ENCODE measurements around the gene AFF3. TPM values are rescaled to one million over a fixed set of nuclear protein-coding genes. Genes with fewer than 3 reads are reported as not detected.

AFF3 gene
- total and polyA plus RNA-seq, 2 of the 8 experiments (the other 6 are each of a cell fraction or from before 2014, with no cell fraction given), result 0.27 to 3.0 TPM

- Histone ChIP-seq H2BK5ac (ENCODE audit: low read depth, low read length) (no peak overlapping the region), H3K27ac (ENCODE audit: low read depth, low read length) (no peak overlapping the region), H3K4me1 (replicated peaks in 1 of 4; ENCODE audit: control insufficient read depth in 3 of 4, insufficient read depth in 4 of 4, low read length in 3 of 4) (peaks cover 0 to 7% (median 3%) of the 10 kb centered on the region in 4 experiments; a peak in 2 of 7 replicates), H2AK5ac (ENCODE audit: low read depth, low read length) (no peak overlapping the region), H2BK20ac (ENCODE audit: low read length) (no peak overlapping the region), H3K9ac (replicated peaks in 1 of 4; ENCODE audit: extremely low read depth in 1 of 4, low read depth in 3 of 4, low read length in 3 of 4) (no peak overlapping the region), H3K4ac (replicated peaks; ENCODE audit: insufficient read length, low read depth, low read length) (no peak overlapping the region), H3K4me2 (ENCODE audit: insufficient read depth in 1 of 2, low read depth in 2 of 2, low read length in 2 of 2) (peak overlapping the region; percentile 85 to 94), H3K14ac (ENCODE audit: insufficient read length) (no peak overlapping the region), H4K91ac (replicated peaks; ENCODE audit: insufficient read length, low read length) (no peak overlapping the region), H3K23ac (ENCODE audit: insufficient read length) (no peak overlapping the region), H3K9me3 (ENCODE audit: insufficient read depth in 2 of 2, low read depth in 1 of 2, low read length in 1 of 2) (no peaks in the 10 kb centered on the region), H4K8ac (ENCODE audit: extremely low read depth, insufficient read depth, low read length) (peak overlapping the region; percentile 51; the same call in 1 of the 2 replicates), H3K4me3 (ENCODE audit: extremely low read depth in 1 of 4, insufficient read depth in 2 of 4, low read depth in 3 of 4, low read length in 4 of 4) (peak overlapping the region; percentile 35 to 70 (median 44)), H4K5ac (ENCODE audit: insufficient read length, low read depth, low read length) (no peak overlapping the region), H3K36me3 (ENCODE audit: control insufficient read depth in 2 of 4, insufficient read depth in 4 of 4, low read length in 3 of 4) (no peaks in the 10 kb centered on the region), H3K79me1 (ENCODE audit: low read depth, low read length) (no peaks in the 10 kb centered on the region), H2AFZ (ENCODE audit: low read length) (0 out of 2 replicates have a peak overlapping the region, but pooled peaks have one; percentile 24), H3K56ac (replicated peaks; ENCODE audit: insufficient read length, low read depth, low read length) (no peak overlapping the region), H3K79me2 (ENCODE audit: control insufficient read depth in 1 of 2, insufficient read depth in 2 of 2, low read length in 2 of 2) (no peaks in the 10 kb centered on the region), H2BK15ac (ENCODE audit: low read length) (no peak overlapping the region), H2BK120ac (replicated peaks; ENCODE audit: low read depth, low read length) (no peak overlapping the region), H3K23me2 (ENCODE audit: low read depth, low read length) (peaks cover 8% of the 10 kb centered on the region; the same call in 1 of the 2 replicates), H2BK12ac (ENCODE audit: low read depth, low read length) (no peak overlapping the region), H4K20me1 (replicated peaks in 1 of 2; ENCODE audit: control insufficient read depth in 1 of 2, insufficient read depth in 2 of 2, low read length in 2 of 2) (no peaks in the 10 kb centered on the region), H3K27me3 (replicated peaks in 1 of 4; ENCODE audit: control insufficient read depth in 3 of 4, extremely low read depth in 1 of 4, insufficient read depth in 3 of 4, low read length in 3 of 4) (peaks cover 16 to 55% (median 44%) of the 10 kb centered on the region in 4 experiments), H3K18ac (ENCODE audit: extremely low read depth, low read length) (no peak overlapping the region; the same call in 1 of the 2 replicates)
- DNase-seq (ENCODE audit: low read depth in 1 of 2, low spot score in 2 of 2), result peak in 1 of 2 experiments; percentile 59
- ChIA-PET CTCF (ENCODE audit: partially characterized antibody) (interaction anchor here (0.6 to 1.4 kb wide), 5 partner anchors 10 to 1930 kb away, joined by 3 to 7 read pairs (median 3); no protein-coding TSS in a partner anchor), POLR2A (ENCODE audit: partially characterized antibody) (no interaction called here)
- no peak for FAIRE-seq
- no peak for TF ChIP-seq SP2 (IDR thresholded peaks at IDR 0.05; ENCODE audit: low read length)
- peak; percentile 79 for TF ChIP-seq SUZ12 (IDR thresholded peaks at IDR 0.05; ENCODE audit: low read length)
- peak; percentile 8; the same call in 1 of the 2 replicates for TF ChIP-seq E2F6 (IDR thresholded peaks at IDR 0.05)
- peak; percentile 22 for TF ChIP-seq KDM4A (IDR thresholded peaks at IDR 0.05; ENCODE audit: low read depth, low read length, severe bottlenecking)
- TF ChIP-seq ASH2L (IDR thresholded peaks at IDR 0.05; ENCODE audit: low read length), result peak; percentile 13
- WGBS, 2 experiments (ENCODE audit: extremely low coverage in 1 of 2, insufficient coverage in 1 of 2, insufficient read length in 1 of 2, insufficient replicate concordance in 2 of 2, low coverage in 1 of 2, low lambda C conversion rate in 2 of 2, missing lambda C conversion rate in 1 of 2), result 9% methylated on average over 15 of the region's 119 CpGs; no CpG with 5 or more reads in 1 of the 2 experiments
Measured at GRCh38 chr2:100104718-100105677, 37.4 kb downstream of the AFF3 start.
